Gastroesophageal sphincter (tissue), 4 donors: ENCODE data around the gene ARHGAP18. TPM values are rescaled to one million over a fixed set of nuclear protein-coding genes. Genes with fewer than 3 reads are reported as not detected.

Experiments
- ATAC-seq: fragments of 150-250 bp; one replicate; pipeline ENCODE4 v1.9.1; 2016; ENCODE audit warnings: mild to moderate bottlenecking, moderate library complexity
- H3K27ac ChIP-seq, 4 donors: fragments of 200-600 bp; sonication (generic) in 3 of 4; 1 replicate in 3 of 4; 2 replicates in 1 of 4; pipeline ENCODE4 v1.5.1; 2016 to 2019
- H3K27me3 ChIP-seq: fragments of 200-600 bp; sonication (generic); one replicate; pipeline ENCODE4 v1.5.1; 2019
- H3K36me3 ChIP-seq, 2 donors: fragments of 200-600 bp; sonication (generic); one replicate each; pipeline ENCODE4 v1.5.1; 2019; ENCODE audit warnings: control low read depth in 1 of 2
- H3K4me1 ChIP-seq, 3 donors: fragments of 200-600 bp; sonication (generic); 1 replicate in 2 of 3; 2 replicates in 1 of 3; pipeline ENCODE4 v1.5.1; 2016 to 2019; ENCODE audit warnings: control low read depth in 2 of 3
- H3K4me3 ChIP-seq, 2 donors: fragments of 200-600 bp; sonication (generic); one replicate each; pipeline ENCODE4 v1.5.1; 2019; ENCODE audit warnings: mild to moderate bottlenecking in 1 of 2, moderate library complexity in 1 of 2
- H3K9me3 ChIP-seq, 3 donors: fragments of 200-600 bp; sonication (generic); one replicate each; pipeline ENCODE4 v1.5.1; 2017 to 2019; ENCODE audit warnings: control low read depth in 2 of 3
- CTCF ChIP-seq, 4 experiments: fragments of 200-600 bp in 2 of 4; fragments of 450-650 bp in 2 of 4; sonication (generic) in 1 of 4; IDR thresholded peaks; one replicate each; pipeline ENCODE4 v1.5.1; 2017 to 2019; ENCODE audit warnings: antibody characterized with exemption in 4 of 4, mild to moderate bottlenecking in 2 of 4, moderate library complexity in 2 of 4
- EP300 ChIP-seq: sonication (generic); formaldehyde crosslinking; IDR thresholded peaks from one replicate; pipeline ENCODE4 v1.6.1; 2017; ENCODE audit warnings: antibody characterized with exemption, mild to moderate bottlenecking
- POLR2A ChIP-seq, 2 donors: fragments of 450-650 bp; IDR thresholded peaks; one replicate each; pipeline ENCODE4 v1.6.1; 2017; ENCODE audit warnings: antibody characterized with exemption in 2 of 2, mild to moderate bottlenecking in 2 of 2, moderate library complexity in 1 of 2
- POLR2AphosphoS5 ChIP-seq: sonication (generic); formaldehyde crosslinking; IDR thresholded peaks from one replicate; pipeline ENCODE4 v1.6.1; 2017; ENCODE audit warnings: antibody characterized with exemption
- WGBS, 2 donors: methylation state at CpG; one replicate each; pipeline ENCODE4 v1.1.5; 2018; ENCODE audit warnings: low coverage in 1 of 2; 5-methylcytosine and 5-hydroxymethylcytosine counted together
- total RNA-seq, 4 donors: library from RNA; depleted of rRNA; stranded (reverse); fragments of >200 nt; gene quantifications; one replicate each; pipeline ENCODE4 v1.1.0, GENCODE V29; 2016

ARHGAP18 gene
- total RNA-seq, 4 donors from 2014 or later: 2.8 to 15.0 (median 9.4) TPM

GRCh38 chr6:129608886-129609537 is 101.0 kb downstream of the ARHGAP18 start:
- TF ChIP-seq EP300: no peak
- no peak for TF ChIP-seq POLR2AphosphoS5
- TF ChIP-seq POLR2A (IDR thresholded peaks at IDR 0.05): no peak
- no peak for TF ChIP-seq CTCF (IDR thresholded peaks at IDR 0.05)
- WGBS, 2 donors: 56 to 63% methylated on average over 3 of the region's 3 CpGs
- Histone ChIP-seq H3K4me1 (no peaks in the 10 kb centered on the region), H3K27ac (no peak overlapping the region), H3K36me3 (no peaks in the 10 kb centered on the region), H3K9me3 (no peaks in the 10 kb centered on the region), H3K27me3 (no peaks in the 10 kb centered on the region), H3K4me3 (no peak overlapping the region)
- no peak for ATAC-seq

GRCh38 chr6:129607581-129608186 is 102.3 kb downstream of the ARHGAP18 start:
- ATAC-seq: no peak
- WGBS, 2 donors: 19 to 44% methylated on average over 5 to 6 of the region's 6 CpGs

GRCh38 chr6:129606664-129607063 is 103.3 kb downstream of the ARHGAP18 start:
- 91 to 94% methylated on average over 5 of the region's 5 CpGs for WGBS, 2 donors
- ATAC-seq: no peak
- no peak for TF ChIP-seq CTCF (IDR thresholded peaks at IDR 0.05)
- no peak for TF ChIP-seq POLR2A (IDR thresholded peaks at IDR 0.05)
- no peak for TF ChIP-seq EP300
- no peak for TF ChIP-seq POLR2AphosphoS5
- Histone ChIP-seq H3K27ac (no peak overlapping the region), H3K4me1 (no peaks in the 10 kb centered on the region), H3K9me3 (no peaks in the 10 kb centered on the region), H3K36me3 (no peaks in the 10 kb centered on the region), H3K27me3 (no peaks in the 10 kb centered on the region), H3K4me3 (no peak overlapping the region)

More at GRCh38 chr6:129607581-129608186, 102.3 kb downstream of the ARHGAP18 start:
- H3K36me3 ChIP-seq: no peaks in the 10 kb centered on the region
- H3K4me3 ChIP-seq: no peak overlapping the region
- no peak overlapping the region for H3K27ac ChIP-seq
- H3K4me1 ChIP-seq: no peaks in the 10 kb centered on the region
- no peaks in the 10 kb centered on the region for H3K27me3 ChIP-seq
- TF ChIP-seq CTCF (IDR thresholded peaks at IDR 0.05) (no peak), POLR2A (IDR thresholded peaks at IDR 0.05) (no peak), POLR2AphosphoS5 (no peak), EP300 (no peak)
- no peaks in the 10 kb centered on the region for H3K9me3 ChIP-seq

GRCh38 chr6:129605967-129606366 is 104.0 kb downstream of the ARHGAP18 start:
- Histone ChIP-seq H3K36me3 (no peaks in the 10 kb centered on the region), H3K4me1 (no peaks in the 10 kb centered on the region), H3K4me3 (no peak overlapping the region), H3K27ac (no peak overlapping the region), H3K9me3 (no peaks in the 10 kb centered on the region), H3K27me3 (no peaks in the 10 kb centered on the region)
- ATAC-seq: peak; percentile 54
- 84 to 91% methylated on average over 5 to 7 of the region's 7 CpGs for WGBS, 2 donors
- TF ChIP-seq POLR2A (IDR thresholded peaks at IDR 0.05) (no peak), POLR2AphosphoS5 (no peak), EP300 (no peak), CTCF (IDR thresholded peaks at IDR 0.05) (no peak)

- Histone ChIP-seq H3K27me3 (no peaks in the 10 kb centered on the region), H3K4me3 (no peak overlapping the region), H3K4me1 (no peaks in the 10 kb centered on the region), H3K27ac (no peak overlapping the region), H3K9me3 (no peaks in the 10 kb centered on the region), H3K36me3 (no peaks in the 10 kb centered on the region)
- ATAC-seq: no peak
- 57 to 65% methylated on average over 1 of the region's 1 CpG for WGBS, 2 donors
- TF ChIP-seq CTCF (IDR thresholded peaks at IDR 0.05): no peak
- no peak for TF ChIP-seq POLR2AphosphoS5
- TF ChIP-seq POLR2A (IDR thresholded peaks at IDR 0.05): no peak
- TF ChIP-seq EP300: no peak
Observed at GRCh38 chr6:129605095-129605494, 104.9 kb downstream of the ARHGAP18 start.
